Pancreas (tissue), 10 donors: Measurements from ENCODE around the gene GRN. TPM values are rescaled to one million over a fixed set of nuclear protein-coding genes. Genes with fewer than 3 reads are reported as not detected.
"Not testable (repeated sequence)": the region's sequence is repeated elsewhere in the genome, so short reads cannot be mapped to it uniquely, and the experiment has no call there.

Experiments used
- ATAC-seq, 4 donors: fragments of 200-7000 bp; cut with Tn5 transposase; one replicate each; pipeline versions ENCODE4 v1.8.0 to v1.9.1; 2020; ENCODE audit warnings: mild to moderate bottlenecking in 4 of 4, moderate library complexity in 4 of 4
- DNase-seq, 6 donors: peaks; one replicate each; pipeline ENCODE4 v3.0.0-alpha.2; 2020
- FAIRE-seq: peaks from 2 replicates; lab custom pipeline; 2012; peaks lifted over from hg19 to GRCh38; lab: Jason Lieb, UNC
- H3K27ac ChIP-seq, 4 donors: fragments of 200-600 bp; sonication (generic); 1 replicate in 3 of 4; 2 replicates in 1 of 4; pipeline versions ENCODE4 v1.5.0 to v1.8.0; 2020
- H3K27me3 ChIP-seq, 4 donors: fragments of 200-600 bp; one replicate each; pipeline ENCODE4 v1.8.0; 2021
- H3K36me3 ChIP-seq, 3 donors: fragments of 200-600 bp; sonication (generic) in 1 of 3; one replicate each; pipeline versions ENCODE4 v1.5.0 to v1.8.0; 2020 to 2021
- H3K4me1 ChIP-seq, 3 donors: fragments of 200-600 bp; one replicate each; pipeline ENCODE4 v1.8.0; 2021
- H3K4me3 ChIP-seq, 4 donors: fragments of 200-600 bp; sonication (generic) in 2 of 4; one replicate each; pipeline versions ENCODE4 v1.5.0 to v1.8.0; 2020 to 2021
- H3K9me3 ChIP-seq, 4 donors: fragments of 200-600 bp; one replicate each; pipeline ENCODE4 v1.8.0; 2021
- CTCF ChIP-seq, 4 donors: fragments of 200-600 bp; sonication (generic) in 3 of 4; IDR thresholded peaks; one replicate each; pipeline versions ENCODE4 v1.5.0 to v1.8.0; 2021; ENCODE audit warnings: antibody characterized with exemption in 4 of 4
- WGBS, 2 donors: extraction: QIAGEN DNeasy Blood & Tissue Kit; methylation state at CpG; one replicate each; pipeline ENCODE4 v1.1.7; 2013; 5-methylcytosine and 5-hydroxymethylcytosine counted together
- intact Hi-C, 3 donors: fragments of 100-400 bp; cut with DNase I; formaldehyde crosslinking; loops; one replicate each; pipeline versions ENCODE4 v1.11.1 to v1.14.2; 2022
- polyA plus RNA-seq, 2 donors: library from polyadenylated mRNA; stranded (reverse); fragments of 200-250 nt; gene quantifications; one replicate each; pipeline ENCODE4 v1.2.3, GENCODE V29; 2013
- total RNA-seq, 6 donors: library from RNA; stranded (reverse); fragmentation: NEBNext Ultra II Directional in 4 of 6; extraction: Animal tissue kit (Norgen Biotek cat#: 25700) in 4 of 6; gene quantifications; one replicate each; pipeline versions ENCODE4 v1.2.1 to v1.2.4, GENCODE V29; 2021 to 2023
- donor health status: healthy with polysubstance abuse.
- donor health status: DM: no; HTN: no; CAD: no; lungs with moderate emphysema.
- donor health status: DM: no; HTN: no; CAD: no.
- donor health status: control.
- donor health status: control.
- donor health status: Bipolar disorder and iron deficiency.
- donor health status: DM: yes; HTN: yes; CAD: no.
- donor health status: DM: no; HTN: no; CAD: no.
- donor health status: DM: no; HTN: no; CAD: no.
- donor health status: DM: yes; HTN: yes; CAD: no.

Gene GRN
- total and polyA plus RNA-seq, 8 donors = 48.0 to 229 (median 69.6) TPM

- intact Hi-C loops = loop anchor here in 1 of 3 donors (5.0 kb wide), 1 partner anchor 122 kb away; no protein-coding TSS in a partner anchor
- TF ChIP-seq CTCF (IDR thresholded peaks at IDR 0.05) = no peak
- WGBS, 2 donors = 44 to 46% methylated on average over 2 of the region's 2 CpGs
- Histone ChIP-seq H3K9me3 (no peaks in the 10 kb centered on the region), H3K36me3 (no peaks in the 10 kb centered on the region), H3K27ac (no peak overlapping the region), H3K27me3 (no peaks in the 10 kb centered on the region), H3K4me1 (peaks cover 0 to 3% (median 0%) of the 10 kb centered on the region in 3 donors), H3K4me3 (no peak overlapping the region)
- FAIRE-seq (no peak), ATAC-seq (no peak), DNase-seq (no peak)
Observed at GRCh38 chr17:44334315-44334714, 10.8 kb upstream of the GRN start.

GRCh38 chr17:44334727-44335126 lies 10.4 kb upstream of the GRN start:
- Histone ChIP-seq H3K9me3 (no peaks in the 10 kb centered on the region), H3K4me1 (peaks cover 0 to 3% (median 0%) of the 10 kb centered on the region in 3 donors), H3K4me3 (no peak overlapping the region), H3K27ac (no peak overlapping the region), H3K27me3 (no peaks in the 10 kb centered on the region), H3K36me3 (no peaks in the 10 kb centered on the region)
- ATAC-seq = peak in 1 of 4 donors; percentile 26
- no peak for DNase-seq
- intact Hi-C loops = loop anchor here in 1 of 3 donors (5.0 kb wide), 1 partner anchor 122 kb away; no protein-coding TSS in a partner anchor
- WGBS, 2 donors = 41 to 53% methylated on average over 3 of the region's 3 CpGs
- FAIRE-seq = no peak
- TF ChIP-seq CTCF (IDR thresholded peaks at IDR 0.05) = no peak

- DNase-seq = no peak
- no peak overlapping the region for H3K4me3 ChIP-seq
- no peaks in the 10 kb centered on the region for H3K27me3 ChIP-seq
- no peak for FAIRE-seq
- H3K9me3 ChIP-seq = no peaks in the 10 kb centered on the region
- no peaks in the 10 kb centered on the region for H3K36me3 ChIP-seq
- intact Hi-C loops = no loop called here
- ATAC-seq = peak in 1 of 4 donors; percentile 58
- WGBS, 2 donors = 43 to 63% methylated on average over 3 of the region's 3 CpGs
- H3K4me1 ChIP-seq = peaks cover 0 to 3% (median 0%) of the 10 kb centered on the region in 3 donors
- H3K27ac ChIP-seq = no peak overlapping the region
- no peak for TF ChIP-seq CTCF (IDR thresholded peaks at IDR 0.05)
Observed at GRCh38 chr17:44335564-44335963, 9.5 kb upstream of the GRN start.

- intact Hi-C loops = no loop called here
- TF ChIP-seq CTCF (IDR thresholded peaks at IDR 0.05) = no peak
- Histone ChIP-seq H3K27me3 (no peaks in the 10 kb centered on the region), H3K4me3 (no peak overlapping the region), H3K9me3 (no peaks in the 10 kb centered on the region), H3K36me3 (no peaks in the 10 kb centered on the region), H3K4me1 (peaks cover 0 to 3% (median 0%) of the 10 kb centered on the region in 3 donors), H3K27ac (no peak overlapping the region)
- FAIRE-seq (no peak), ATAC-seq (no peak), DNase-seq (no peak)
- 31 to 43% methylated on average over 5 of the region's 5 CpGs for WGBS, 2 donors
Observed at GRCh38 chr17:44335968-44336367, 9.1 kb upstream of the GRN start.

GRCh38 chr17:44338702-44339101 lies 6.4 kb upstream of the GRN start:
- H3K27ac ChIP-seq = no peak overlapping the region
- H3K36me3 ChIP-seq = no peaks in the 10 kb centered on the region
- H3K27me3 ChIP-seq = no peaks in the 10 kb centered on the region
- FAIRE-seq (no peak), ATAC-seq (peak in 2 of 4 donors; percentile 22 to 29), DNase-seq (peak in 1 of 6 donors; percentile 36)
- intact Hi-C loops = no loop called here
- H3K4me3 ChIP-seq = no peak overlapping the region
- no peaks in the 10 kb centered on the region for H3K4me1 ChIP-seq
- H3K9me3 ChIP-seq = no peaks in the 10 kb centered on the region
- 49 to 59% methylated on average over 6 of the region's 6 CpGs for WGBS, 2 donors
- TF ChIP-seq CTCF (IDR thresholded peaks at IDR 0.05) = no peak

GRCh38 chr17:44340553-44340952 lies 4.5 kb upstream of the GRN start:
- H3K27ac ChIP-seq, H3K4me3 ChIP-seq, intact Hi-C loops, ATAC-seq, DNase-seq, H3K4me1 ChIP-seq, H3K27me3 ChIP-seq, H3K9me3 ChIP-seq, FAIRE-seq, H3K36me3 ChIP-seq: not testable (repeated sequence)
- WGBS, 2 donors = 65 to 68% methylated on average over 5 of the region's 5 CpGs
